Endodermal cell (in vitro differentiated cells): ENCODE data around the gene AARS2. TPM values are rescaled to one million over a fixed set of nuclear protein-coding genes. Genes with fewer than 3 reads are reported as not detected.

Experiments
- DNase-seq: peaks from one replicate; pipeline ENCODE4 v3.0.0-alpha.2; 2017
- H3K27ac ChIP-seq: 2 replicates; pipeline ENCODE4 v1.5.1; 2013; ENCODE audit warnings: mild to moderate bottlenecking, low read depth, low read length, moderate library complexity
- H3K27me3 ChIP-seq: 2 replicates; pipeline ENCODE4 v1.6.1; 2013; ENCODE audit warnings: mild to moderate bottlenecking, low read length, moderate library complexity; ENCODE audit not compliant: insufficient read depth, control insufficient read depth, poor library complexity, severe bottlenecking
- H3K36me3 ChIP-seq: 2 replicates; pipeline ENCODE4 v1.7.0; 2013; ENCODE audit warnings: mild to moderate bottlenecking, low read length, moderate library complexity; ENCODE audit not compliant: control insufficient read depth, insufficient read depth
- H3K4me1 ChIP-seq: one replicate; pipeline ENCODE4 v1.7.0; 2013; ENCODE audit warnings: low read length; ENCODE audit not compliant: control insufficient read depth, insufficient read depth
- H3K4me3 ChIP-seq: 2 replicates; pipeline ENCODE4 v1.5.1; 2013; ENCODE audit warnings: mild to moderate bottlenecking, low read length, moderate library complexity
- H3K9ac ChIP-seq: 2 replicates; pipeline ENCODE4 v1.6.1; 2013; ENCODE audit warnings: mild to moderate bottlenecking, low read length, moderate library complexity; ENCODE audit not compliant: poor library complexity, severe bottlenecking; ENCODE audit errors: extremely low read depth
- H3K9me3 ChIP-seq: 2 replicates; pipeline ENCODE4 v1.6.1; 2013; ENCODE audit warnings: mild to moderate bottlenecking, low read length, moderate library complexity; ENCODE audit not compliant: control insufficient read depth
- H3K27ac Mint-ChIP-seq: 2 replicates; pipeline ENCODE4 v1.8.0; 2020; ENCODE audit warnings: mixed read lengths
- H3K27me3 Mint-ChIP-seq: 2 replicates; pipeline ENCODE4 v1.8.0; 2021; ENCODE audit warnings: mild to moderate bottlenecking, mixed read lengths; ENCODE audit not compliant: insufficient read depth
- H3K36me3 Mint-ChIP-seq: 2 replicates; pipeline ENCODE4 v1.8.0; 2020; ENCODE audit warnings: low read depth, mixed read lengths
- H3K4me1 Mint-ChIP-seq: 2 replicates; pipeline ENCODE4 v1.8.0; 2020; ENCODE audit warnings: mixed read lengths
- H3K4me3 Mint-ChIP-seq: 2 replicates; pipeline ENCODE4 v1.8.0; 2020; ENCODE audit warnings: mild to moderate bottlenecking, moderate library complexity, mixed read lengths
- H3K9me3 Mint-ChIP-seq: 2 replicates; pipeline ENCODE4 v1.8.0; 2020; ENCODE audit warnings: mild to moderate bottlenecking, mixed read lengths
- WGBS, 2 experiments: methylation state at CpG; one replicate each; pipeline versions ENCODE4 v1.1.5 to v1.1.7; 2013; ENCODE audit warnings: missing lambda C conversion rate in 2 of 2, mixed read lengths in 1 of 2; ENCODE audit not compliant: insufficient coverage in 1 of 2, insufficient read length in 1 of 2; 5-methylcytosine and 5-hydroxymethylcytosine counted together
- total RNA-seq, 2 donors: library from RNA; stranded (reverse); fragmentation: NEBNext Ultra II Directional in 1 of 2; extraction: Animal tissue kit (Norgen Biotek cat#: 25700) in 1 of 2; gene quantifications; 2 replicates in 1 of 2; 3 replicates in 1 of 2; pipeline ENCODE4 v1.2.1, GENCODE V29; 2021
- TF ChIP-seq, protein P1 (sequence below): fragments of 200-600 bp; sonication (generic); conservative IDR thresholded peaks from 2 replicates; pipeline ENCODE4 v1.5.0; 2021; ENCODE audit warnings: antibody characterized with exemption, mild to moderate bottlenecking

AARS2 gene
- total RNA-seq, 2 donors from 2014 or later: 22.9 to 24.7 TPM

GRCh38 chr6:44300292-44300823, 12.8 kb downstream of the AARS2 start:
- no peak overlapping the region for H3K9ac ChIP-seq
- H3K27ac ChIP-seq: no peak overlapping the region
- peaks cover 48% of the 10 kb centered on the region for H3K36me3 ChIP-seq
- no peak overlapping the region for H3K4me3 ChIP-seq
- peaks cover 4% of the 10 kb centered on the region for H3K4me1 ChIP-seq
- DNase-seq: no peak
- Mint-ChIP-seq H3K27me3 (peaks cover 33% of the 10 kb centered on the region), H3K9me3 (no peaks in the 10 kb centered on the region), H3K36me3 (peaks cover 56% of the 10 kb centered on the region), H3K4me3 (no peak overlapping the region), H3K4me1 (peaks cover 11% of the 10 kb centered on the region), H3K27ac (no peak overlapping the region)
- no peaks in the 10 kb centered on the region for H3K9me3 ChIP-seq
- peaks cover 28% of the 10 kb centered on the region for H3K27me3 ChIP-seq
- WGBS, 2 experiments: 62 to 82% methylated on average over 3 to 7 of the region's 7 CpGs
- TF ChIP-seq, protein P1, sequence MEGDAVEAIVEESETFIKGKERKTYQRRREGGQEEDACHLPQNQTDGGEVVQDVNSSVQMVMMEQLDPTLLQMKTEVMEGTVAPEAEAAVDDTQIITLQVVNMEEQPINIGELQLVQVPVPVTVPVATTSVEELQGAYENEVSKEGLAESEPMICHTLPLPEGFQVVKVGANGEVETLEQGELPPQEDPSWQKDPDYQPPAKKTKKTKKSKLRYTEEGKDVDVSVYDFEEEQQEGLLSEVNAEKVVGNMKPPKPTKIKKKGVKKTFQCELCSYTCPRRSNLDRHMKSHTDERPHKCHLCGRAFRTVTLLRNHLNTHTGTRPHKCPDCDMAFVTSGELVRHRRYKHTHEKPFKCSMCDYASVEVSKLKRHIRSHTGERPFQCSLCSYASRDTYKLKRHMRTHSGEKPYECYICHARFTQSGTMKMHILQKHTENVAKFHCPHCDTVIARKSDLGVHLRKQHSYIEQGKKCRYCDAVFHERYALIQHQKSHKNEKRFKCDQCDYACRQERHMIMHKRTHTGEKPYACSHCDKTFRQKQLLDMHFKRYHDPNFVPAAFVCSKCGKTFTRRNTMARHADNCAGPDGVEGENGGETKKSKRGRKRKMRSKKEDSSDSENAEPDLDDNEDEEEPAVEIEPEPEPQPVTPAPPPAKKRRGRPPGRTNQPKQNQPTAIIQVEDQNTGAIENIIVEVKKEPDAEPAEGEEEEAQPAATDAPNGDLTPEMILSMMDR: no peak

DNA sequence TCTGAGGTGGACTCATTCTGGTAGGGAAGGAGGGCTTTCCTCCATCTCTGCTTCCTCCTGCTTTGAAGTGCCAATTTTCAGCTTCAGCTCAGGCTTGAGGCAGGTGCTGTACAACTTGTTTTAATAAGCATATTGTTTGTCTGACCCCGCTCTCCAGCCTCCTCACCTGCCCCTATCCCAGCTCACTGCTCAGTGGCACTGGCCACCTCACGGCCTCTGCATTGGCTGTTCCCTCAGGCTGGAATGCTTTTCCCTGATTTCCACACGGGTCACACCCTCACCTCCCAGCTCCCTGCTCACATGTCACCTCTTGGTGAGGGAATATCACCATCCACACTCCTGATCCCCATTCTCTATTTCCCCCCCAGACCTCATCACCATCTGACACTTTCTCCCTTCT, 14.3 kb downstream of the AARS2 start:
- no peak overlapping the region for H3K9ac ChIP-seq
- Mint-ChIP-seq H3K9me3 (no peaks in the 10 kb centered on the region), H3K36me3 (peaks cover 43% of the 10 kb centered on the region), H3K27me3 (peaks cover 46% of the 10 kb centered on the region), H3K4me3 (no peak overlapping the region), H3K27ac (no peak overlapping the region), H3K4me1 (peaks cover 6% of the 10 kb centered on the region)
- no peak overlapping the region for H3K4me3 ChIP-seq
- no peak for DNase-seq
- 84 to 86% methylated on average over 2 to 3 of the region's 3 CpGs for WGBS, 2 experiments
- peaks cover 39% of the 10 kb centered on the region for H3K27me3 ChIP-seq
- TF ChIP-seq, protein P1: no peak
- H3K9me3 ChIP-seq: no peaks in the 10 kb centered on the region
- no peak overlapping the region for H3K27ac ChIP-seq
- H3K4me1 ChIP-seq: no peaks in the 10 kb centered on the region
- peaks cover 33% of the 10 kb centered on the region for H3K36me3 ChIP-seq

DNA sequence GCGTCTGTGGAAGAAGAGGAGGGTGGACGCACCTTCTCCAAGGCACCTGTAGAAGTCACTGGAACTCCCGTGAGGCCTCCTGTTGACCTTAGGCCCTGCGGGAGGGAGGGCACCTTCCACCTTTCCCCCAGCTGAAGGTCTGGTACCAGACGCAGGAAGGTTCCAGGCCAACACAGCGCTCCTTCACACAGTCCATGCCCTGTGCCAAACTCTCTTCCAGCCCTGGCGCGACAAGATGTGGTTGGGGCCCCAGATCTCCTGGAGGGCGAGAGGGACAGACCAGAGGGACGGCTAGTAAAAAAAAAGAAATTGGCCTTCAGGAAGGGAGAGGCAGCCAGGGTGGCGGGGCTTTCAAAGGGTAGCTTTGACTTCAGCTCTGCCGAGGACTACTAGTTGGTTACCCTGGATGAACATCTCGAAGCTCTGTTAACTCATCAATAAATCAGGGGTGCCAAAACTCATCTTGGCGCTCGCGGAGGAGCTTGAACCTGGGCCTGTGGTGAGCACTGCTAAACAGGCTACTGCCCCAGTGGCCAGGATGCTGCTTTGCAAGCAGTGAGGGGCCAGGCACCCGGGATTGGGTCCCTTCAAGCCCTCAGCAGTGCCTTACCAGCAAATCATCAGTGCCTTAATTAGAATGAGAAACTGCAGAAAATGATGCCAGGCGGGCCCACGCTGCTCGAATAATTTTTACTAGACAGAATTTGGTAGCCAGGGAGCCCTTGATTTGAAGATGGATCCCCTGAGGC, 14.9 kb downstream of the AARS2 start:
- H3K27ac Mint-ChIP-seq: no peak overlapping the region
- Histone ChIP-seq H3K9me3 (no peaks in the 10 kb centered on the region), H3K27ac (no peak overlapping the region), H3K36me3 (peaks cover 26% of the 10 kb centered on the region), H3K9ac (no peak overlapping the region), H3K4me3 (peak overlapping the region; percentile 81), H3K4me1 (no peaks in the 10 kb centered on the region), H3K27me3 (peaks cover 44% of the 10 kb centered on the region)
- peaks cover 36% of the 10 kb centered on the region for H3K36me3 Mint-ChIP-seq
- WGBS, 2 experiments: 58 to 62% methylated on average over 18 to 20 of the region's 20 CpGs
- H3K27me3 Mint-ChIP-seq: peaks cover 53% of the 10 kb centered on the region
- H3K4me3 Mint-ChIP-seq: peak overlapping the region; percentile 60
- peaks cover 6% of the 10 kb centered on the region for H3K4me1 Mint-ChIP-seq
- no peaks in the 10 kb centered on the region for H3K9me3 Mint-ChIP-seq
- peak; percentile 66 for DNase-seq
- TF ChIP-seq, protein P1: peak; percentile 55
